Hematopoietic multipotent progenitor cell treated with erythropoietin and hydrocortisone succinate and interleukin-3 and kit ligand, for 17 days (in vitro differentiated cells): ENCODE data around the gene CCP110.

Source experiments
- DNase-seq: peaks from one replicate; pipeline ENCODE4 v3.0.0-alpha.2; 2015; ENCODE audit warnings: low spot score

Gene CCP110

DNA sequence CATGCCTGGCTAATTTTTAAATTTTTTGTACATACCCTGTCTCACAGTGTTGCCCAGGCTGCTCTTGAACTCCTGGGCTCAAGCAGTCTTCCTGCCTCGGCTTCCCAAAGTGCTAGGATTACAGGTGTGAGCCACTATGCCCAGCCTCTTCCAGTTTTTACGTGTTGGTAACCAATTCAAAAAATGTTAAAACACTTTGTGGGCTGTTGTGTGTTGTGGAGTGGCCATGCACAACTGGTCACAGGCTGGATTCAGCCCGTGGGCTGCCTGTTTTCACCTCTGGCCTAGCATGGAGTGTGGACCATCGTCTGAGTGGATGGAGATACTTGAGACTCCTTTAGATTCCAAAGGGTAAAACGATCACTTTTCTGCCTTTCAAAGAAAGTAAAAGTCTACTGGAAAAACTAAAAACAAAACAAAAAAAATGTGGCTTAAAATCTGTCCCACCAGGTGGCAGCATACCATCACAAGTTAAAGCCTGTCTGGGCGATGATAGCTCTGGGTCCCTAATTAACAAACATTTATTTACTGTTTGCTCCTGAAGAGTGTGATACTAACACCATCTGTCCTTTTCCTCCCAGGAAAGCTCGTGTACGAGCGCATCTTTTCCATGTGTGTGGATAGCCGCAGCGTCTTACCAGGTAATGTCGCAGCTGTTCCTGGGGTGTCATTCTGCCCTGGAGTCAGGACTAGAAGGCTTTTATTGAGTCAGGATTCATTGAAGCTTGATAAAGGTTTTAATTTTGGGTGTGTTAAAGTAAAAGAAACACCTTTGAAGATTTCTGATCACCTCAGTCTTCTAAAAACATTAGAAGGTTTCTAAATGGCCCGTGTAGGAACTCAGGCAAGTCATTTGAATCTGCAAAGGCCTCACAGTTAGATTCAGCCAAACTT is 77.6 kb downstream of the CCP110 start:
- peak; percentile 23 for DNase-seq
